ENCODE measurements around the gene LTB4R2.

The LTB4R2 gene

DNA sequence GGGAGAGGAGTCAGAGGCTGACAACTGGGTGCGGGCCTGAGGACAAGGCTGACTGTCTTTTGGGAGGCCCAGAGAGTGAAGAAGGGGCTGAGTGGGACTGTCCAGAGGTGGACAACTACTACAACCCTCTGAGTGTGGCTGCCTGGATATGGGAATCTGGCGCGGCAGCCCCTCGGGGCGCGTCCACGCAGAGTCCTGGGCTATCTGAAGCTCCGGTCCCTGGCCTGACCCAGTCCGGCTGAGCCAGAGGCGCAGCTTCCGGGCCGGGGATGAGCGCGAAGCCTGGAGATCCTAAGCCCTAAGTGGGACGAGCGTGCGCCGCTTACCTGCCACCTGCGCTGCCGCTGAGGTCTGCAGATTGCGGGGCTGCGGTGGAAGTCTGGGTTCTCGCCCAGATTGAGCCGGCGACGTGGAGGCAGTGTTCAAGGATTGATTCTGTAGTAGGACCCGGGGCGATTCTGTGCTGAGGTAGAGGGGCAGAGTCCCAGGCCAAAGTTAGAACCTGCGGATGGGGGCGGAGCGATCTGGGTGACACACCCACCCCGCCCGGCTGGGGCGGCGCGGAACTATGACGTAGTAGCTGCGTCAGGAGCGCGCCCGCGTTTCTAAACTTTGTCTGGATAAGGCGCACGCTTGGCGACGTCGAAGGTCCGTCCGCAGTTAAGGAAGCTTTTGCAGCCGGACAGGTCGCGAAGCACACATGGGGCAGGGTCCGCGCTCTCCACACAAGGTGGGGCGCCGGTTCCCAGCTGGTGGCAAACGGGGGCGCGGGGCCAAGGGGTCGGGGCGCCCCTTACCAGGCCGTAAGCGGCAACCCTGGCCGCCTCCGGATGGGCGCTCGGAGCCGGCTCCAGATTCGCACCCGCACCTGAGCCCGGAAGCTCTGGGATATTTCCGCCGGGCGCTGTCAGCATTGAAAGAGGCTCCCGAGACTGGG is 10.4 kb upstream of the LTB4R2 start, which contains the start of the genes DHRS1 and NOP9:
Gene DHRS1, minus strand, starts transcription at position 526 of the 937 bp plus-strand sequence. CDS start 674 bp downstream, outside the sequence.
Gene NOP9, plus strand, starts transcription at position 596 of the 937 bp plus-strand sequence. Its CDS starts 105 bp downstream, at position 701.
- DNase-seq (ENCODE audit: low read depth), result peak; percentile 87

DNA sequence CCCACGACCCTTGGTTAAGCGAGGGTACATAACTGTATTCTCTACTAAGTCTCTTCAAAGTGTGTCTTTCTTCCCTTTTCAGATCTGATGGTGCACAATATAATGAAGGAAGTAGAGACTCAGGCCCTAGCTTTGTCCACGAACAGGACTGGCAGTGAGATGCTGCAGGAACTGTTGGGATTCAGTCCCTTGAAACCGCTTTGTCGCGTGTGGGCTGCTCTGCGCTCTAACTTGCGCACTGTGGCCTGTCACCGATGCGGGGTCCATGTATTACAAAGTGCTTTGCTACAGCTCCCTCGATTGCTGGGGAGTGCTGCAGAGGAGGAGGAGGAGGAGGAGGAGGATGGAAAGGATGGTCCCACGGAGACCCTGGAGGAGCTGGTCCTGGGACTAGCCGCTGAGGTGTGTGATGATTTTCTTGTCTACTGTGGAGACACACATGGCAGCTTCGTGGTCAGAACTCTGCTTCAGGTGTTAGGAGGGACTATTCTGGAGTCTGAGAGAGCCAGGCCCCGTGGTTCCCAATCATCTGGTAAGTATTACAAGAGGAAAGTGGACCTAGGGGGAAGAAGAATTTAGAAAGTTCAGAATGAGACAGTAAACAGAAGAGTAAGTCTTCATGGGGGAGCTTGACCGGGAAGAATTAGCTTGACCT is 9.5 kb upstream of the LTB4R2 start:
- DNase-seq (ENCODE audit: low read depth), result no peak

- no peak for DNase-seq (ENCODE audit: low read depth)
Observed at GRCh38 chr14:24304019-24304387, 5.9 kb upstream of the LTB4R2 start.

DNA sequence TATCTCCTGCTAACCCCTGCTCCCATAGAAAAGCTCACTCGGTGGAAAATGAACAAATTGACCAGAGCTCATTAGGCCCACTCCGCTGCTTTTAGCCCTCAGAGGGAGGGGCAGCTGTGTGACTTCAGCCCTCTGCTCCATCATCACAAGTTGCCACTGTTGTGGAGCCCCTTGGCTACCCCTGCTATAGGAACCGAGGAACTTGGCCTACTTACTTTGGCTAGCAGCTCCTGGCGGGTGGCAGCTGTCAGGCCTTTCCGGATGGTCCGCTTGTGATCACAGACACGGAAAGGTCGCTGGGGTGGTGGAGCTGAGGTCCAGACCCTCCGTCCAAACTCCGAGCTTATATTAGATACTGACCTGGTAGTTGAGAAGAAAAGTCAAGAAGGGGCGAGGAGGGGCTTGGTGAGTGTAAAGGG is 2.8 kb upstream of the LTB4R2 start:
- no peak for DNase-seq (ENCODE audit: low read depth)

- peak; percentile 26 for DNase-seq (ENCODE audit: low read depth)
Observed at GRCh38 chr14:24307575-24308341, 2.2 kb upstream of the LTB4R2 start, which contains the start of gene CIDEB. Gene CIDEB (minus strand): TSS chr14:24307977. CDS start chr14:24307858, 119 bp downstream.

DNA sequence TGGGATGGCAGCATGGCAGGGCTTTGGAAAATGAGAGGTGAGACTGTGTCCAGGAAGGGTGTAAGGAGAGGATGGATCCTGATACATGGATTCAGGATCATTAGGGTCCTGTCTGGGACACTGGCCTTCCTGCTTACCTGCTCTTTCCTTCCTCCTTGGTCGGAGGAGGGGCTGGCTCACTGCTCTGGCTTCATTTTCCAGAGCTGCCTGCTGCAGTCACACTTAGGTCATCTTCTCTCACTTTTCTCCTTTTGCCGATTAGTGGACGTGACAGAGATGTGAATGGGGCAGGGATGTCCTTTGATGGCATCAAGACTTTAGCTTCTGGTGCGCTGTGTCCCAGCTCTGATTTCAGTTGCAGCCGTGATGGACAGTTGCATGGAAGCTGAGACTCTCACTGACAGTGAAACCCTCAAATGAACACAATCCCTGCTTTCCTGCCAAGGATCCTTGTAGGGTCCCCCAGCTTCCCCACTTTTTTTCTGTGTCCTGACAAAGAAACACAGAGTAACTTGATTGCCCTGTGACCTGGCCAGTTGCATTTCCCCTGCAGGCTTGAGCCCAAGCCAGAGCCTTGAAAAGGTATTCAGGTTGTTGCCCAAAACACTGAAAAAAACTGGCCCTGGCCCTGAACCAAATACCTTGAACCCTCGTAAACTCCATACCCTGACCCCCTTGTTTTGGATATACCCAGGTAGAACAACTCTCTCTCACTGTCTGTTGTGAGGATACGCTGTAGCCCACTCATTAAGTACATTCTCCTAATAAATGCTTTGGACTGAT is 1.4 kb upstream of the LTB4R2 start:
- DNase-seq (ENCODE audit: low read depth), result no peak

- DNase-seq (ENCODE audit: low read depth), result no peak
Observed at GRCh38 chr14:24310265-24310645, 315 bp downstream of the LTB4R2 start.

GRCh38 chr14:24310646-24311604 is 985 bp downstream of the LTB4R2 start, which contains the start of gene LTB4R:
Gene LTB4R (plus strand): TSS chr14:24311502. CDS start chr14:24315652, 4,150 bp downstream.
- DNase-seq (ENCODE audit: low read depth), result peak; percentile 62

GRCh38 chr14:24311837-24312615 is 2.1 kb downstream of the LTB4R2 start:
- DNase-seq (ENCODE audit: low read depth), result no peak

DNA sequence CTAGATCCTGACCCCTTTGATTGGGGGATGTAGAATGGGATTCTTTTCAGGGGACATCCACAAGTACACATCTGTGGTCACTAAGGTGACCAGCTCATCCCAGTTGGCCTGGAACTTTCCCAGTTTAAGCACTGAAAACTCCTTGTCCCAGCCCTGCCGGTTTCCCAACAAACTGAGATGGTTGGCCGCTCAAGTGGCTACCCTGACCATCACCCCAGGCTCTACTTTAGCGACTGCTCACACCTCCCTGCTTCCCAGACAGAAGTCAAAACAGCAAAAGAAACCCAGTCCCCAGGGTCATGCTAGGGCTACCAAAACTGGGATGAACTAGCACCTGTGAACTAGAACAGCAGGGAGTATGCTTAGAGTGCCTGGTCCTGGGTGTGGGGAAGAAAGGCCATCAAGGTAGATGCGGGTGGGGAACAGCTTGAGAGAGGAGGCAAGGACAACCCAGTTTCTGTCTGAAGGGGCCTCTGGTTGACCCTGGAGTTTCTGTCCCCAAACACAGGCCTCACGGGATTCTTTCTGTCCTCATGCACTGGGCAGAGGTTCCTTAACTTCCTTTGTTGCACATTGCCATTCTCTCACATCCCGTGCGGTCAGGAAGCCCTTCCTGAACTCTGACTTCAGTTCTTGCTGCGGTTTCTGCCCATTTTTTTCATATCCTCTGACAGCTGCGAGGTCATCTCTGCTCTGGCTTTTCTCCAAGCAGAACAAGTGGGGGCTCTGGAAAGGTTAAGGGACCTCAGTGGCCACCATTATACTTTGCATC is 3.0 kb downstream of the LTB4R2 start:
- no peak for DNase-seq (ENCODE audit: low read depth)

DNA sequence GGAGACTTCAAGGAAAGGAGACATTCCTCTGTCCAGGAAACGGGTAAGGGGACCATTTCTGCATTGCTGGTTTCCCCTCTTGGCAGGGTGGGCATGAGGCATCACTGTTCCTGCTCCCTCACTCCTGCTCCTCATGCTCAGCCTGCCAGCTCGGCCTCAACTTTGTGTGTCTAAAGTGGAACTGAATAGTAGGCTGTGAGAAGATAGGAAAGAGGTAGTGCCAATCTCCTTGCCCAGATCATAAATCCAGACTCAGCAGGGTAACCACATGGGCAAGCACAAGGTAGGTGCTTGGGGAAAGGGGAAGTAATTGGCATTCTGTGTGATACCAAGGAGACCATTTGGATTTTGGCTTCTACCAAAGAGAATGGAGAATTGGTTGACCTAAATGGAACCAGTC is 4.0 kb downstream of the LTB4R2 start:
- no peak for DNase-seq (ENCODE audit: low read depth)

DNA sequence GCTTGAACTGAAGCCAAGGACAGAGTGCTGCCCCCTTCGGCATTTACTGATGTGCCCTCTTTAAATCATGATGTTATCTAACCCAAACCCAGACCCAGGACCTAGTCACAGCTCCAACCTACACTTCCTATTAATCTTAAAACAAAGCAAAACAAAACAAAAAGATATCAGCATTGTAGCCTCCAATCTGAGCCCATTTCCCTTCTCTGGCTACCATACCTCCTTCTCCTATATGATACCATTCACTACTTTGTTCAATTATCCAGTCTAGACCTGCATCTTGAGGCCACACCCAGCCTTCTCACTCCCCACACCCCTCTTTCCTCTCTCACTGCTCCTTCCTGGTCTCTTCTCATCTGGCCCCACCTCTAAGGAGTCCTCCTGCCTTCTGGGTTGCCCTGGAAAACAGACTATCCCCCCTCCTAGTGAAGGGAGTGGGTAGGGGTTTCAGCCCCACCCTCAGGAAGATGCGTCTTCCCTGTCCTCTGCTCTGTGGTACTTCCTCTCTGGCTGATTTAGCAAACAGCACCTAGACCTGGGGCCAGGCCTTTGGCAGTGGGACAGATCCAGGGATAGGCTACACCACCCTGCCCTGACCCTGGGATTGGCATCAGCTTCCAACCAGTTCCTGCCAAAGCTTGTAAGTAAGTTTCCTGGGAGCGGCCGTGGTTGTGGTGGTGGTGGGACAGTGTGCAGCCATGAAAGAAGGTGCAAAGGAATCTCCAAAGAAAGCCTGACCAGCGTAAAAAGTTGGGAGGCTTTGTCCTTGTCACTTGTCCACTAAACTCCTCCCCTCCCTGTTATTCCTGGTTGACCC is 4.6 kb downstream of the LTB4R2 start:
- no peak for DNase-seq (ENCODE audit: low read depth)

- no peak for DNase-seq (ENCODE audit: low read depth)
Observed at GRCh38 chr14:24315243-24315806, 5.4 kb downstream of the LTB4R2 start.

DNA sequence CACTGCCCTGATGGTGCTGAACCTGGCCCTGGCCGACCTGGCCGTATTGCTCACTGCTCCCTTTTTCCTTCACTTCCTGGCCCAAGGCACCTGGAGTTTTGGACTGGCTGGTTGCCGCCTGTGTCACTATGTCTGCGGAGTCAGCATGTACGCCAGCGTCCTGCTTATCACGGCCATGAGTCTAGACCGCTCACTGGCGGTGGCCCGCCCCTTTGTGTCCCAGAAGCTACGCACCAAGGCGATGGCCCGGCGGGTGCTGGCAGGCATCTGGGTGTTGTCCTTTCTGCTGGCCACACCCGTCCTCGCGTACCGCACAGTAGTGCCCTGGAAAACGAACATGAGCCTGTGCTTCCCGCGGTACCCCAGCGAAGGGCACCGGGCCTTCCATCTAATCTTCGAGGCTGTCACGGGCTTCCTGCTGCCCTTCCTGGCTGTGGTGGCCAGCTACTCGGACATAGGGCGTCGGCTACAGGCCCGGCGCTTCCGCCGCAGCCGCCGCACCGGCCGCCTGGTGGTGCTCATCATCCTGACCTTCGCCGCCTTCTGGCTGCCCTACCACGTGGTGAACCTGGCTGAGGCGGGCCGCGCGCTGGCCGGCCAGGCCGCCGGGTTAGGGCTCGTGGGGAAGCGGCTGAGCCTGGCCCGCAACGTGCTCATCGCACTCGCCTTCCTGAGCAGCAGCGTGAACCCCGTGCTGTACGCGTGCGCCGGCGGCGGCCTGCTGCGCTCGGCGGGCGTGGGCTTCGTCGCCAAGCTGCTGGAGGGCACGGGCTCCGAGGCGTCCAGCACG is 6.1 kb downstream of the LTB4R2 start:
- no peak for DNase-seq (ENCODE audit: low read depth)

DNA sequence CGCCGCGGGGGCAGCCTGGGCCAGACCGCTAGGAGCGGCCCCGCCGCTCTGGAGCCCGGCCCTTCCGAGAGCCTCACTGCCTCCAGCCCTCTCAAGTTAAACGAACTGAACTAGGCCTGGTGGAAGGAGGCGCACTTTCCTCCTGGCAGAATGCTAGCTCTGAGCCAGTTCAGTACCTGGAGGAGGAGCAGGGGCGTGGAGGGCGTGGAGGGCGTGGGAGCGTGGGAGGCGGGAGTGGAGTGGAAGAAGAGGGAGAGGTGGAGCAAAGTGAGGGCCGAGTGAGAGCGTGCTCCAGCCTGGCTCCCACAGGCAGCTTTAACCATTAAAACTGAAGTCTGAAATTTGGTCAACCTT is 6.6 kb downstream of the LTB4R2 start:
- DNase-seq (ENCODE audit: low read depth), result no peak

- no peak for DNase-seq (ENCODE audit: low read depth)
Observed at GRCh38 chr14:24317141-24317928, 7.4 kb downstream of the LTB4R2 start.
